HepG2 (cell line): ENCODE measurements around the gene DIS3L2. TPM values are rescaled to one million over a fixed set of nuclear protein-coding genes. Genes with fewer than 3 reads are reported as not detected.

Experiments
- ARHGAP35 ChIP-seq: sonication (generic); formaldehyde crosslinking; IDR thresholded peaks from 2 replicates; pipeline ENCODE4 v1.9.0; 2022; ENCODE audit warnings: mild to moderate bottlenecking, inconsistent platforms, moderate library complexity, missing genetic modification reagents, borderline replicate concordance
- CREM ChIP-seq, 2 experiments: sonication (generic) in 1 of 2; formaldehyde crosslinking in 1 of 2; IDR thresholded peaks; 2 replicates each; pipeline versions ENCODE4 v1.4.0 to v1.6.1; 2016 to 2020; ENCODE audit warnings: antibody characterized with exemption in 1 of 2, mild to moderate bottlenecking in 1 of 2, missing genetic modification reagents in 1 of 2
- GPN1 ChIP-seq: sonication (generic); formaldehyde crosslinking; IDR thresholded peaks from 2 replicates; pipeline ENCODE4 v1.5.1; 2020; ENCODE audit warnings: missing genetic modification reagents, borderline replicate concordance
- HNRNPUL1 ChIP-seq: fragments of 200-400 bp; formaldehyde crosslinking; IDR thresholded peaks from 2 replicates; pipeline ENCODE4 v1.6.1; 2017; ENCODE audit warnings: low read depth, mild to moderate bottlenecking, low read length, moderate library complexity
- MYC ChIP-seq: sonication (generic); formaldehyde crosslinking; IDR thresholded peaks from 2 replicates; pipeline ENCODE4 v1.9.0; 2021; ENCODE audit warnings: missing genetic modification reagents, borderline replicate concordance
- NAIF1 ChIP-seq: sonication (generic); formaldehyde crosslinking; IDR thresholded peaks from 2 replicates; pipeline ENCODE4 v1.5.0; 2020; ENCODE audit warnings: mild to moderate bottlenecking, missing genetic modification reagents, borderline replicate concordance
- SP140L ChIP-seq: sonication (generic); formaldehyde crosslinking; IDR thresholded peaks from 2 replicates; pipeline ENCODE4 v1.4.0; 2020; ENCODE audit warnings: missing genetic modification reagents, borderline replicate concordance
- SRF ChIP-seq: IDR thresholded peaks from 2 replicates; pipeline ENCODE4 v1.6.1; 2011; ENCODE audit warnings: mild to moderate bottlenecking, low read depth, low read length, moderate library complexity
- ZMAT3 ChIP-seq: sonication (generic); formaldehyde crosslinking; conservative IDR thresholded peaks from 2 replicates; pipeline ENCODE4 v1.7.0; 2021; ENCODE audit warnings: missing genetic modification reagents
- ZNF598 ChIP-seq: sonication (generic); formaldehyde crosslinking; IDR thresholded peaks from 2 replicates; pipeline ENCODE4 v1.5.1; 2020; ENCODE audit warnings: mild to moderate bottlenecking, missing genetic modification reagents, borderline replicate concordance
- ZNF687 ChIP-seq: sonication (generic); formaldehyde crosslinking; IDR thresholded peaks from 2 replicates; pipeline ENCODE4 v1.5.1; 2020; ENCODE audit warnings: mild to moderate bottlenecking, missing genetic modification reagents, moderate library complexity
- polyA plus RNA-seq, 8 experiments: library from polyadenylated mRNA; depleted of rRNA in 3 of 8; stranded (reverse) in 7 of 8; unstranded in 1 of 8; fragments of >200 nt; fragmentation: Illumina TruSeq in 4 of 8; extraction: Trizol in 4 of 8; gene quantifications; 2 replicates each; pipeline versions ENCODE4 v1.2.1 to v1.2.3, GENCODE V29; 2011 to 2016; ENCODE audit warnings: low read depth in 4 of 8, missing spikeins in 1 of 8, mixed read lengths in 1 of 8; ENCODE audit not compliant: insufficient read depth in 1 of 8
- total RNA-seq, 5 experiments: library from RNA; depleted of rRNA; stranded (reverse); fragments of >200 nt; fragmentation: Illumina TruSeq; extraction: Trizol; gene quantifications; 2 replicates each; pipeline ENCODE4 v1.2.3, GENCODE V29; 2016; ENCODE audit warnings: low read depth in 1 of 5
- TF ChIP-seq, protein P1 (sequence below): sonication (generic); formaldehyde crosslinking; IDR thresholded peaks from 2 replicates; pipeline ENCODE4 v1.5.0; 2020; ENCODE audit warnings: missing genetic modification reagents
- TF ChIP-seq, protein P2 (sequence below): sonication (generic); formaldehyde crosslinking; IDR thresholded peaks from 2 replicates; pipeline ENCODE4 v1.5.1; 2020; ENCODE audit warnings: missing genetic modification reagents, mild to moderate bottlenecking, borderline replicate concordance
- TF ChIP-seq, protein P3 (sequence below): IDR thresholded peaks from 2 replicates; pipeline ENCODE4 v1.6.1; 2016; ENCODE audit warnings: missing compliant biosample characterization, missing genetic modification reagents, borderline replicate concordance
- TF ChIP-seq, protein P4 (sequence below): sonication (generic); formaldehyde crosslinking; IDR thresholded peaks from 2 replicates; pipeline ENCODE4 v1.8.1; 2023; ENCODE audit warnings: mild to moderate bottlenecking, moderate library complexity, missing genetic modification reagents

The DIS3L2 gene
- total and polyA plus RNA-seq, 2 of the 13 experiments (the other 11 are each of a cell fraction or from before 2014, with no cell fraction given), result 7.0 to 23.9 TPM

- TF ChIP-seq HNRNPUL1, result no peak
- no peak for TF ChIP-seq SRF
- TF ChIP-seq ZNF598 (CRISPR knock-in tag), result no peak
- no peak for TF ChIP-seq NAIF1 (CRISPR knock-in tag)
- no peak for TF ChIP-seq SP140L (CRISPR knock-in tag)
- TF ChIP-seq ARHGAP35, result no peak
- TF ChIP-seq, protein P1, sequence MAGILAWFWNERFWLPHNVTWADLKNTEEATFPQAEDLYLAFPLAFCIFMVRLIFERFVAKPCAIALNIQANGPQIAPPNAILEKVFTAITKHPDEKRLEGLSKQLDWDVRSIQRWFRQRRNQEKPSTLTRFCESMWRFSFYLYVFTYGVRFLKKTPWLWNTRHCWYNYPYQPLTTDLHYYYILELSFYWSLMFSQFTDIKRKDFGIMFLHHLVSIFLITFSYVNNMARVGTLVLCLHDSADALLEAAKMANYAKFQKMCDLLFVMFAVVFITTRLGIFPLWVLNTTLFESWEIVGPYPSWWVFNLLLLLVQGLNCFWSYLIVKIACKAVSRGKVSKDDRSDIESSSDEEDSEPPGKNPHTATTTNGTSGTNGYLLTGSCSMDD (CRISPR knock-in tag), result no peak
- TF ChIP-seq GPN1 (CRISPR knock-in tag), result no peak
- TF ChIP-seq, protein P2, sequence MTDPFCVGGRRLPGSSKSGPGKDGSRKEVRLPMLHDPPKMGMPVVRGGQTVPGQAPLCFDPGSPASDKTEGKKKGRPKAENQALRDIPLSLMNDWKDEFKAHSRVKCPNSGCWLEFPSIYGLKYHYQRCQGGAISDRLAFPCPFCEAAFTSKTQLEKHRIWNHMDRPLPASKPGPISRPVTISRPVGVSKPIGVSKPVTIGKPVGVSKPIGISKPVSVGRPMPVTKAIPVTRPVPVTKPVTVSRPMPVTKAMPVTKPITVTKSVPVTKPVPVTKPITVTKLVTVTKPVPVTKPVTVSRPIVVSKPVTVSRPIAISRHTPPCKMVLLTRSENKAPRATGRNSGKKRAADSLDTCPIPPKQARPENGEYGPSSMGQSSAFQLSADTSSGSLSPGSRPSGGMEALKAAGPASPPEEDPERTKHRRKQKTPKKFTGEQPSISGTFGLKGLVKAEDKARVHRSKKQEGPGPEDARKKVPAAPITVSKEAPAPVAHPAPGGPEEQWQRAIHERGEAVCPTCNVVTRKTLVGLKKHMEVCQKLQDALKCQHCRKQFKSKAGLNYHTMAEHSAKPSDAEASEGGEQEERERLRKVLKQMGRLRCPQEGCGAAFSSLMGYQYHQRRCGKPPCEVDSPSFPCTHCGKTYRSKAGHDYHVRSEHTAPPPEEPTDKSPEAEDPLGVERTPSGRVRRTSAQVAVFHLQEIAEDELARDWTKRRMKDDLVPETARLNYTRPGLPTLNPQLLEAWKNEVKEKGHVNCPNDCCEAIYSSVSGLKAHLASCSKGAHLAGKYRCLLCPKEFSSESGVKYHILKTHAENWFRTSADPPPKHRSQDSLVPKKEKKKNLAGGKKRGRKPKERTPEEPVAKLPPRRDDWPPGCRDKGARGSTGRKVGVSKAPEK (CRISPR knock-in tag), result no peak
- TF ChIP-seq, protein P3, sequence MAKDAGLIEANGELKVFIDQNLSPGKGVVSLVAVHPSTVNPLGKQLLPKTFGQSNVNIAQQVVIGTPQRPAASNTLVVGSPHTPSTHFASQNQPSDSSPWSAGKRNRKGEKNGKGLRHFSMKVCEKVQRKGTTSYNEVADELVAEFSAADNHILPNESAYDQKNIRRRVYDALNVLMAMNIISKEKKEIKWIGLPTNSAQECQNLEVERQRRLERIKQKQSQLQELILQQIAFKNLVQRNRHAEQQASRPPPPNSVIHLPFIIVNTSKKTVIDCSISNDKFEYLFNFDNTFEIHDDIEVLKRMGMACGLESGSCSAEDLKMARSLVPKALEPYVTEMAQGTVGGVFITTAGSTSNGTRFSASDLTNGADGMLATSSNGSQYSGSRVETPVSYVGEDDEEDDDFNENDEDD, result no peak
- 0 out of 2 replicates have a peak, but pooled peaks have one; percentile 13 for TF ChIP-seq MYC (CRISPR knock-in tag)
- no peak for TF ChIP-seq ZMAT3 (CRISPR knock-in tag)
- TF ChIP-seq ZNF687 (CRISPR knock-in tag), result peak; percentile 12; the same call in 1 of the 2 replicates
- no peak for TF ChIP-seq CREM (IDR thresholded peaks at IDR 0.05)
- no peak for TF ChIP-seq CREM (CRISPR knock-in tag; IDR thresholded peaks at IDR 0.05)
- TF ChIP-seq, protein P4, sequence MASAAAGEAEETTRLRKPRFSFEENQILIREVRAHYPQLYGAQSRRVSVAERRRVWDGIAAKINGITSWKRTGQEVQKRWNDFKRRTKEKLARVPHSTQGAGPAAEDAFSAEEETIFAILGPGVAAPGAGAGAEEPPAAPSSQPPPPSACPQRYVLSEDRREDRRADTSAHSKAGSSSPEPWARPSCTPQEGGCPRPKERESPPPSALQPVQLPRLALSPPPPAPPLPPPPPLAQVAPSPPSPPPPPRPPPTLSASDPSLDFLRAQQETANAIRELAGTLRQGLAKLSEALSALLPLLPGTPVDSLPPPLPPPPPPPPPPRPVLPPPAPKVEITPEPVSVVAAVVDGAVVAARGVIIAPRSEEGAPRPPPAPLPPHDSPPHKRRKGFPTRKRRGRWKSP, result no peak
Measured at GRCh38 chr2:232339121-232340081, 377.9 kb downstream of the DIS3L2 start (continued).
